ENCODE results near the gene SETBP1. TPM values are rescaled to one million over a fixed set of nuclear protein-coding genes. Genes with fewer than 3 reads are reported as not detected.

Gene SETBP1
- total and polyA plus RNA-seq, 2 of the 13 experiments (the other 11 are each of a cell fraction or from before 2014, with no cell fraction given), result 0.18 to 0.65 TPM

- H3K4me2 ChIP-seq (ENCODE audit: low read depth, low read length), result no peak overlapping the region
- 54% methylated on average over 5 of the region's 5 CpGs for WGBS (ENCODE audit: low lambda C conversion rate)
- H3K4me3 ChIP-seq (replicated peaks in 1 of 3; ENCODE audit: insufficient read depth in 1 of 3, low read depth in 2 of 3, low read length in 3 of 3), result no peak overlapping the region
- ATAC-seq (no peak), DNase-seq (ENCODE audit: low spot score) (no peak), FAIRE-seq (no peak)
- H3K79me2 ChIP-seq (ENCODE audit: insufficient read depth, low read length), result no peaks in the 10 kb centered on the region
- no TSS peak for BruUV-seq (replicated peaks)
- H2AFZ ChIP-seq (ENCODE audit: low read length), result no peak overlapping the region
- H3K4me1 ChIP-seq (ENCODE audit: insufficient read depth, low read length), result no peaks in the 10 kb centered on the region
- in situ Hi-C loops (cut with HindIII; ENCODE audit: extremely low pct_ligation_motif_present, low pct_unique_long_range_greater_than_20kb) (no loop called here), intact Hi-C loops (cut with micrococcal nuclease; ENCODE audit: unreplicated experiment) (no loop called here)
- H3K36me3 ChIP-seq (replicated peaks in 1 of 2; ENCODE audit: control insufficient read depth in 1 of 2, insufficient read depth in 2 of 2, low read length in 2 of 2), result no peaks in the 10 kb centered on the region
- H3K9ac ChIP-seq (ENCODE audit: insufficient read depth, low read depth, low read length), result no peak overlapping the region
- ChIA-PET CTCF (ENCODE audit: low intra/inter-chr PET ratio, low total read pairs) (no interaction called here), POLR2A (no interaction called here)
- H4K20me1 ChIP-seq (ENCODE audit: insufficient read depth, low read length), result no peaks in the 10 kb centered on the region
- no peaks in the 10 kb centered on the region for H3K27me3 ChIP-seq (ENCODE audit: control insufficient read depth in 1 of 2, insufficient read depth in 2 of 2, low read length in 2 of 2)
- no peak overlapping the region for H3K27ac ChIP-seq (ENCODE audit: extremely low read length, insufficient read depth, low read length)
- H3K9me3 ChIP-seq (ENCODE audit: low read length), result no peaks in the 10 kb centered on the region
- no peak for TF ChIP-seq GTF2F1 (IDR thresholded peaks at IDR 0.05; ENCODE audit: low read length)
- no peak for TF ChIP-seq POLR2G (IDR thresholded peaks at IDR 0.05; ENCODE audit: low read depth, low read length)
- no peak for TF ChIP-seq ZNF569 (CRISPR knock-in tag; IDR thresholded peaks at IDR 0.05; ENCODE audit: borderline replicate concordance)
- no peak for TF ChIP-seq ZFYVE20 (CRISPR knock-in tag; IDR thresholded peaks at IDR 0.05; ENCODE audit: borderline replicate concordance, low read depth)
- TF ChIP-seq NFYB (CRISPR knock-in tag; IDR thresholded peaks at IDR 0.05), result no peak
- TF ChIP-seq, protein P1, sequence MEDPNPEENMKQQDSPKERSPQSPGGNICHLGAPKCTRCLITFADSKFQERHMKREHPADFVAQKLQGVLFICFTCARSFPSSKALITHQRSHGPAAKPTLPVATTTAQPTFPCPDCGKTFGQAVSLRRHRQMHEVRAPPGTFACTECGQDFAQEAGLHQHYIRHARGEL (CRISPR knock-in tag; IDR thresholded peaks at IDR 0.05), result no peak
- TF ChIP-seq MIER2 (CRISPR knock-in tag; IDR thresholded peaks at IDR 0.05), result no peak
- TF ChIP-seq ZNF230 (CRISPR knock-in tag; IDR thresholded peaks at IDR 0.05), result no peak
- TF ChIP-seq CENPX (CRISPR knock-in tag; IDR thresholded peaks at IDR 0.05), result no peak
Observed at GRCh38 chr18:44844486-44844885, 163.8 kb downstream of the SETBP1 start.

DNA sequence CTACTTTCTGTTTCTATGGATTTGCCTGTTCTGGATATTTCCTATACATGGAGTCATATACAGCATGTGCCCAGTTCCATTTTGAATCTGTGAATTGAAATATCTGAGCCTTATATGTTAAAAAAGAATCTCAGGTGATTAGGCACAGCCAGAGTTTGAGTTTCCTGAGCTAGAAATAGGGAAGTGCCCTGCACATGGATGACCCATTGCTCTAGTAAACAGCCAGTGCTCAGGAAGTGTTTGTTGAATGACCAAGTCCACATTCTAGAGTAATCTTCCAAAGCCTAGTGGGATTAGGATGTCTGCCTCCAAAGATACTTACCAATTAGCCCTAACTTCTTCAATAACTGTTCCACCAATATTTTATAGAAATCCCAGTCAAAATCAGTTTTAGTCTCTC is 165.8 kb downstream of the SETBP1 start:
- DNase-seq (ENCODE audit: low spot score) (no peak), FAIRE-seq (no peak), ATAC-seq (no peak)
- intact Hi-C loops (cut with micrococcal nuclease; ENCODE audit: unreplicated experiment), result no loop called here
- H3K27me3 ChIP-seq (ENCODE audit: control insufficient read depth in 1 of 2, insufficient read depth in 2 of 2, low read length in 2 of 2), result no peaks in the 10 kb centered on the region
- H3K9me3 ChIP-seq (ENCODE audit: low read length), result no peaks in the 10 kb centered on the region
- ChIA-PET POLR2A (no interaction called here), CTCF (ENCODE audit: low intra/inter-chr PET ratio, low total read pairs) (no interaction called here)
- H3K79me2 ChIP-seq (ENCODE audit: insufficient read depth, low read length), result no peaks in the 10 kb centered on the region
- no peak overlapping the region for H3K9ac ChIP-seq (ENCODE audit: insufficient read depth, low read depth, low read length)
- in situ Hi-C loops (cut with HindIII; ENCODE audit: extremely low pct_ligation_motif_present, low pct_unique_long_range_greater_than_20kb), result no loop called here
- no peak overlapping the region for H3K4me3 ChIP-seq (replicated peaks in 1 of 3; ENCODE audit: insufficient read depth in 1 of 3, low read depth in 2 of 3, low read length in 3 of 3)
- TF ChIP-seq NFIB (CRISPR knock-in tag; IDR thresholded peaks at IDR 0.05; ENCODE audit: borderline replicate concordance) (no peak), HDAC6 (IDR thresholded peaks at IDR 0.05; ENCODE audit: low read depth, low read length) (no peak), HMG20B (CRISPR knock-in tag; conservative IDR thresholded peaks at IDR 0.05) (no peak), GFI1 (CRISPR knock-in tag; IDR thresholded peaks at IDR 0.05; ENCODE audit: borderline replicate concordance) (no peak), TAF15 (IDR thresholded peaks at IDR 0.05; ENCODE audit: low read depth, low read length, poor library complexity, severe bottlenecking) (no peak), ZNF232 (CRISPR knock-in tag; IDR thresholded peaks at IDR 0.05; ENCODE audit: borderline replicate concordance) (no peak)
- no TSS peak for BruUV-seq (replicated peaks)
- H2AFZ ChIP-seq (ENCODE audit: low read length), result no peak overlapping the region
- H3K36me3 ChIP-seq (replicated peaks in 1 of 2; ENCODE audit: control insufficient read depth in 1 of 2, insufficient read depth in 2 of 2, low read length in 2 of 2), result no peaks in the 10 kb centered on the region
- H3K4me2 ChIP-seq (ENCODE audit: low read depth, low read length), result no peak overlapping the region
- no peak overlapping the region for H3K27ac ChIP-seq (ENCODE audit: extremely low read length, insufficient read depth, low read length)
- H4K20me1 ChIP-seq (ENCODE audit: insufficient read depth, low read length), result no peaks in the 10 kb centered on the region
- H3K4me1 ChIP-seq (ENCODE audit: insufficient read depth, low read length), result no peaks in the 10 kb centered on the region
